Neural cell (in vitro differentiated cells): ENCODE data around the gene TMEM61. TPM values are rescaled to one million over a fixed set of nuclear protein-coding genes. Genes with fewer than 3 reads are reported as not detected.

Source experiments
- H2AFZ ChIP-seq: fragments of 200-600, 300-800 bp; sonication (generic), shearing (Covaris generic); 2 replicates; pipeline ENCODE4 v1.6.0; 2014; ENCODE audit warnings: low read depth, mild to moderate bottlenecking, antibody characterized with exemption, low read length, moderate library complexity
- H3F3A ChIP-seq: fragments of 200-600 bp; shearing (Covaris generic); 2 replicates; pipeline ENCODE4 v1.6.1; 2016; ENCODE audit warnings: mild to moderate bottlenecking, moderate library complexity, mixed read lengths, antibody characterized with exemption, low read length; ENCODE audit not compliant: insufficient read depth, poor library complexity, severe bottlenecking
- H3K27ac ChIP-seq: fragments of 200-600, 300-800 bp; sonication (generic), shearing (Covaris generic); 2 replicates; pipeline ENCODE4 v1.5.1; 2014; ENCODE audit warnings: mild to moderate bottlenecking, low read length, moderate library complexity
- H3K27me3 ChIP-seq: fragments of 300-800, 200-600 bp; sonication (generic), shearing (Covaris generic); 2 replicates; pipeline ENCODE4 v1.6.0; 2014; ENCODE audit warnings: mild to moderate bottlenecking, low read depth, low read length, moderate library complexity; ENCODE audit not compliant: insufficient read depth
- H3K36me3 ChIP-seq: fragments of 300-800, 200-600 bp; sonication (generic), shearing (Covaris generic); 2 replicates; pipeline ENCODE4 v1.5.1; 2014; ENCODE audit warnings: mild to moderate bottlenecking, antibody characterized with exemption, low read length, moderate library complexity; ENCODE audit not compliant: insufficient read depth
- H3K4me2 ChIP-seq: fragments of 300-800, 200-600 bp; sonication (generic), shearing (Covaris generic); 2 replicates; pipeline ENCODE4 v1.6.0; 2014; ENCODE audit warnings: mild to moderate bottlenecking, low read length
- H3K4me3 ChIP-seq: fragments of 300-800, 200-600 bp; sonication (generic), shearing (Covaris generic); 2 replicates; pipeline ENCODE4 v1.5.1; 2014; ENCODE audit warnings: mild to moderate bottlenecking, low read length, moderate library complexity
- H3K79me2 ChIP-seq: fragments of 200-600 bp; shearing (Covaris generic); replicated peaks from 2 replicates; pipeline ENCODE4 v1.6.0; 2014; ENCODE audit warnings: mild to moderate bottlenecking, low read length, moderate library complexity; ENCODE audit not compliant: insufficient read depth
- H3K9ac ChIP-seq: fragments of 300-800, 200-600 bp; sonication (generic), shearing (Covaris generic); 2 replicates; pipeline ENCODE4 v1.6.1; 2016; ENCODE audit warnings: mild to moderate bottlenecking, low read length, mixed read lengths
- H3K9me2 ChIP-seq: fragments of 200-600 bp; shearing (Covaris generic); 2 replicates; pipeline ENCODE4 v1.6.1; 2016; ENCODE audit warnings: mild to moderate bottlenecking, low read length, mixed read lengths; ENCODE audit not compliant: insufficient read depth
- H3K9me3 ChIP-seq: fragments of 200-600, 300-800 bp; sonication (generic), shearing (Covaris generic); 2 replicates; pipeline ENCODE4 v1.6.1; 2016; ENCODE audit warnings: mild to moderate bottlenecking, mixed run types, low read length, moderate library complexity, mixed read lengths
- H4K20me1 ChIP-seq: fragments of 200-600 bp; shearing (Covaris generic); 2 replicates; pipeline ENCODE4 v1.6.1; 2016; ENCODE audit warnings: mild to moderate bottlenecking, mixed run types; ENCODE audit not compliant: insufficient read depth
- CTCF ChIP-seq: fragments of 450-650 bp; IDR thresholded peaks from 2 replicates; pipeline ENCODE4 v1.5.1; 2014; ENCODE audit warnings: antibody characterized with exemption, mild to moderate bottlenecking, moderate library complexity; ENCODE audit not compliant: poor library complexity, severe bottlenecking
- EP300 ChIP-seq: fragments of 450-650 bp; conservative IDR thresholded peaks from 2 replicates; pipeline ENCODE4 v1.6.1; 2014; ENCODE audit warnings: antibody characterized with exemption, mild to moderate bottlenecking, moderate library complexity; ENCODE audit not compliant: poor library complexity, severe bottlenecking
- EZH2 ChIP-seq: fragments of 200-600, 300-800 bp; shearing (Covaris generic), sonication (generic); IDR thresholded peaks from 2 replicates; pipeline ENCODE4 v1.6.1; 2014; ENCODE audit warnings: antibody characterized with exemption, low read length, borderline replicate concordance, mild to moderate bottlenecking; ENCODE audit not compliant: insufficient read depth, poor library complexity, severe bottlenecking
- MXI1 ChIP-seq: fragments of 450-650 bp; conservative IDR thresholded peaks from 2 replicates; pipeline ENCODE4 v1.6.1; 2014; ENCODE audit warnings: antibody characterized with exemption, mild to moderate bottlenecking; ENCODE audit not compliant: poor library complexity, severe bottlenecking
- POLR2AphosphoS5 ChIP-seq: IDR thresholded peaks from 2 replicates; pipeline ENCODE4 v1.6.1; 2012
- RAD21 ChIP-seq: fragments of 450-650 bp; conservative IDR thresholded peaks from 2 replicates; pipeline ENCODE4 v1.6.1; 2014; ENCODE audit warnings: antibody characterized with exemption, mild to moderate bottlenecking, moderate library complexity
- REST ChIP-seq: IDR thresholded peaks from 2 replicates; pipeline ENCODE4 v1.6.1; 2012; ENCODE audit warnings: borderline replicate concordance
- SMC3 ChIP-seq: fragments of 450-650 bp; conservative IDR thresholded peaks from 2 replicates; pipeline ENCODE4 v1.6.1; 2014; ENCODE audit warnings: antibody characterized with exemption, mild to moderate bottlenecking, moderate library complexity; ENCODE audit not compliant: poor library complexity
- TAF1 ChIP-seq: IDR thresholded peaks from 2 replicates; pipeline ENCODE4 v1.6.1; 2012; ENCODE audit warnings: low read depth
- polyA plus RNA-seq: library from polyadenylated mRNA; depleted of rRNA; stranded (reverse); fragments of >200 nt; gene quantifications from 2 replicates; pipeline ENCODE4 v1.2.3, GENCODE V29; 2014

The TMEM61 gene
- polyA plus RNA-seq, 1 donor from 2014 or later = not detected

- no peaks in the 10 kb centered on the region for H4K20me1 ChIP-seq
- H3K27ac ChIP-seq = no peak overlapping the region
- H3K9me2 ChIP-seq = no peaks in the 10 kb centered on the region
- H3K4me2 ChIP-seq = no peak overlapping the region
- H3K79me2 ChIP-seq = no peaks in the 10 kb centered on the region
- H3K9me3 ChIP-seq = peaks cover 2% of the 10 kb centered on the region
- TF ChIP-seq RAD21 (no peak), TAF1 (no peak), SMC3 (no peak), REST (no peak), CTCF (no peak), EP300 (no peak), MXI1 (no peak), EZH2 (no peak), POLR2AphosphoS5 (no peak)
- no peak overlapping the region for H3K4me3 ChIP-seq
- H3F3A ChIP-seq = no peaks in the 10 kb centered on the region
- H3K9ac ChIP-seq = no peak overlapping the region
- H2AFZ ChIP-seq = no peak overlapping the region
- no peaks in the 10 kb centered on the region for H3K36me3 ChIP-seq
- peaks cover 34% of the 10 kb centered on the region for H3K27me3 ChIP-seq
Measured at GRCh38 chr1:55000110-55001085, 20.0 kb downstream of the TMEM61 start.

- Histone ChIP-seq H2AFZ (no peak overlapping the region), H3K9me2 (no peaks in the 10 kb centered on the region), H3K9me3 (peaks cover 2% of the 10 kb centered on the region), H3K27me3 (peaks cover 28% of the 10 kb centered on the region), H3K4me3 (no peak overlapping the region), H3K79me2 (no peaks in the 10 kb centered on the region), H3K36me3 (no peaks in the 10 kb centered on the region), H3F3A (no peaks in the 10 kb centered on the region), H4K20me1 (no peaks in the 10 kb centered on the region), H3K9ac (no peak overlapping the region), H3K4me2 (no peak overlapping the region), H3K27ac (no peak overlapping the region)
- TF ChIP-seq RAD21 (no peak), REST (no peak), CTCF (no peak), TAF1 (no peak), POLR2AphosphoS5 (no peak), SMC3 (no peak), MXI1 (no peak), EZH2 (no peak), EP300 (no peak)
Measured at GRCh38 chr1:55001311-55001710, 20.9 kb downstream of the TMEM61 start.
